NCI-H82 (cell line): ENCODE data around the gene IL27RA.

Experiments
- DNase-seq: peaks from one replicate; lab custom pipeline; 2025; lab: John Stamatoyannopoulos, UW

The IL27RA gene

DNA sequence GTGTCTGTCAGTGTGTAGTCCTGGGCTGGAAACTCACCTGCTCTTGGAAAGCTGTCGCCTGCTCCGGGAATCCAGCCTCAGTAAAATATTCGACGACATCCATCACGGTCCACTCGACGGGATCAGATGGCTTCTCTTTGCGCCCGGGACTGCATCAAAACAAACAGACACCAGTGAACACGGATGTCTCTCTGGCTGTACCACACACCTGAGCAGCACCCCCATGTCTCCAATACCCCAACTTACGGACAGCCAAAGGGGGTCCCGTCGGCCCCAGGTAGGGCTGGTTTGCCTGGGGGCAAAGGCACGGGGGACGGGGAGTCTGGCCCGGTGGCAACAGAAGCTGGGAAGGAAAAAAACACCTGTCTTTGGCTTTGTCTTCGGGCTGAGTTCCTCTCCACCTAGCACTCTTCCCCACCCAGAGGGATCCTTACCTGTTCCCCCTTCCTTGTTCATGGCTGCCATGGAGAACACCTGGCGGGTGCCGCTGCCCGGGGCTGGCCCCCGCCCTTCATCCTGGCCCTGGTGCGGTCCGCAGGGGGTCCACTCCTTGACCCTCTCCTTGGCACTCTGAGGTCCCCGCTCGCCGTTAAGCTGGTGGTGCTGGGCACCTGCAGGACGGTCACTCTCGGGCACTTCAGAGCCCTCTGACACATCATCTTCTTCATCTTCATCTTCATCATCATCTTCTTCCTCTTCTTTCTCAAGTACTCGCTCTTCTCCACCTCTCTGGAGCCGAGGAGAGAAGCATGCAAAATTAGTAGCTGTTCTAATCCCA lies 57.3 kb downstream of the IL27RA start:
- DNase-seq, result no peak

DNA sequence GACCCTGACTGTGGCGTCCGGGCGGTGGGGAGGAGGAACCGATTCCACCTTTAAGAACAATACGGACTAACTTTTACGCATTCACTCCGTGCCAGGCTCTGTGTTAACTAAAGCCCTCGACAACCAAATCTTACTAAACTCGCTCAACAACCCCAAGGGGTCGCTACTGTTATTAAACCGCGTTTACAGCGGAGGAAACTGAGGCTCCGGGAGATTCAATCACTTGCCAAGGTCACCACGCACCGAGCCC lies 57.8 kb downstream of the IL27RA start:
- DNase-seq, result peak; percentile 56

DNA sequence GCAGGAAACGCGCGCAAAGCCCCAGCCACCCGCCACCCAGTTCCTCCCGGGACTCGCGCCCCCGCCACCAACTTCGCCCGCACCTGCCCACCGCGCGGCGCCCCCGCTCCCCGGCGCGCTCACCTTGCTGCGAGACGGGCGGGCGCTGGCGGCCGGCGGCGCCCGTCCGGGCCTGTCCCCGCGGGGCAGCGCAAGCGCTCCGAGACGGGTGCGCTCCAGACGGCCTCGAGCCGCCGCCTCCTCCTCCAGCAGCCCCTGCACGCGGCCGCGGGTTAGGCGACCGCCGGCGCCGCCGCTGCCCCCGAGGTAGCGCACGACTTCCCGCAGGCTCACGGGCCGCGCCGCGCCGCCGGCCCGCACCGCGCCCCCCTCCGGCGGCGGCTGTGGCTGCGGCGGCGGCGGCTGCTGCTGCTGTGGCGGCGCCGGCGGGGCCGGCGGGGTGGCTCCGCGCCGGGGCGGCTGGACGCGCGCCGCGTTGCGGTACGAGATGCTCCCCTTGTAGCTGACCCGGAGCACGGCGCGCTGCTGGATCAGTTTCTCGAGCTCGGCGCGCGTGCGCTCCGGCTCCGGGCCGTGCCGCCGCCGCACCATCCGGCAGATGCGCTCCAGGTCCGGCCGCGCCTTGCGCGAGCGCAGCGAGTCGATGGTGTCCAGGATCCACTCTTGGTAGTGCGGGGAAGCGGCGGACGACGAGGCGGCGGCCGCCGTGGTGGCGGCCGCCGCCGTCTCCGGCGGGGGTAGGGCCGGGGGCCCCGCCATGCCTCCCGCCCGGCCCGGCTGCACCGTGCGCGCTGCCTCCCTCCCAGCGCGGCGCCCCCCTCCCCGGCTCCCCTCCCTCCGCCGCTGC lies 58.3 kb downstream of the IL27RA start:
- DNase-seq, result peak; percentile 76

DNA sequence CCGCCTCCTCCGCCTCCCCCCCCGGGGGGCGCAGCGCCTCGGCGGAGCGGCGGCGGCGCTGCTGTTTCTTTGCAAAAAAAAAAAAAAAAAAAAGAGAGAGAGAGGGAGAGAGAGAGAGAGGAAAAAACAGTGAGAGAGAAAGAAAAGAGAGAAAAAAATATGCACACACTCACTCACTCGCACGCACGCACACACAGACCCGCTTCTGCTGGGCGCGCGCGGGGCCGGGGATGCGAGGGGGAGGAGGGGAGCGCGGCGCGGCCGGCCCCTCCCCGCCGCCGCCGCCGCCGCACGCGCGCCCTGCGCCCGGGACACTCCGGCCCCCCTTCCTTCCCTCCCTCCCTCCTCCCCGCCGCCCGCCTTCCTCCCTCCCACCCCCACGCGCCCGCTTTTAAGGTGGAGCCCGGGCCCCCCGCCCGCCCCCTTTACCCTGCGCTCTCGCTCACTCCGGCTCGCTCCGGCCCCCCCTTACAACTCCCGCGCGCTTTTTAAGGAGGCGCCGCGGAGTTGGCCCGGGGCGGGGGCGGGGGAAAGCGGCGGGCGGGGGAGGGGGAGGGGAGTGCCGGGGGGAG lies 59.0 kb downstream of the IL27RA start, which contains the start of gene SAMD1:
Gene SAMD1, minus strand, starts transcription at position 243 of the 572 bp plus-strand sequence.
- DNase-seq, result peak; percentile 97

DNA sequence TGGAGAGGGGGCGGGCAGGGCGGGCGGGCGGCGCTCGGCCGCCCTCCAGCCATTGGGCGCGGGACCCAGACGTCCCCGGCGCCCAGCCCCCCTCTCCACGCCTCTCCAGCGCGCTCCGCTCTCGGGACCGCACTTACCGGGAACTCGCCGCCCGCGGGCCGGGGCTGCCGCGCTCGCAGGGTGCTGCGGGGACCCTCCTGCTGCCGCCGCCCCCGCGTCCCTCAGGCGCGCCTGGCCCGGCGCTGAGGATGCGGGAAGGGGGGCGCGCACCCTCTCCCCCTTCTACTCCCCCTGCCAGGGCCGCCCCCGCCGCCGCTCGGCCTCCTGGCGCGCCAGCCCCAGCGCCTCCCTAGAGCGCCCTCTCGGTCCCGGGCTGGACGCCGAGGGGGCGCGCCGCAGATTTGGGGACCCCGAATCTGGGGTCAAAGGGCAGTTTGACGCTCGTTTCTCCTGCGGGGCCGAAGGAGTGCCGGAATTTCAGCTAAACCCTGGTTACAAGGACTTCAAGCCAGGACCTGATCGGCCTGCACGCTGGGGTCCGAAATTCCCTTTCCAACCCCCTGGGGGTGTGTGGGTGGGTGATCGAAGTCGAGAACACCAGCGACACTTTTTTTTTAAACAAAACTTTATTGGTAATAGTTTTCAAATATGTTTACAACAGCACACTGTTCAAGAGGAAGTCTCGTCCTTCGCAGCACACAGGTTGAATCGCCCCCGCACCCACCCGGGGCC lies 59.7 kb downstream of the IL27RA start:
- peak; percentile 94 for DNase-seq

DNA sequence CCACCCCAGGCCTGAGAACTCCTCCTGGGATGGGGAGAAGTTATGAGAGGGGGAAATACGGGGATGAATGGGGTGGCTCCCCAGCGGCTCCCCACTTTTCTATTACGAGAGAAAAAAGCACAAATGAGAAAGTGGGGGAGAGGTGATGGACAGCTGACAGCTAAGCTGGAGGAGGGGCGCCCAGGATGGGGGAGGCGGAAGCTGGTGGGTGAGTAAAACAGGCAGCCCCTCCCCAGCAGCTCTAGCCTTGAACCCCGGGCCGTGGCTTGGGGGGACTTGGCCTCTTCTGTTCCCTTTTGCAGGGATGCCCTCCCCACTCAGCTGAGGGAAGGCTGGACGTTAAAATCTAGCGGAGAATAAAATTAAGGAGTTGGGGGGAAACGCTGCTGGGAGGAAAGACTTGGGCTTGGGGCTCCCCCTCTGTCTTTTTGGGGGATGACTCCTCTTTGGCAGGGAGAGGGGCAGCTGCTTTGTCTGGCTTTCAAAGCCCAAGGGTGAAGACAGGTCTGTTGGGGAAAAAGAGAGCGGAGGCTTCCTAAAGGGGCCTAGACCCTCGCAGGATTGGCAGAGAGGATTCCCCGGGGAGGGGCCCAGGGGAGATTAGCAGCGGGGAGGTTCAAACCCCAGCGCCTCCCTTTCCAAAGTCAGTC lies 60.4 kb downstream of the IL27RA start:
- peak; percentile 80 for DNase-seq

DNA sequence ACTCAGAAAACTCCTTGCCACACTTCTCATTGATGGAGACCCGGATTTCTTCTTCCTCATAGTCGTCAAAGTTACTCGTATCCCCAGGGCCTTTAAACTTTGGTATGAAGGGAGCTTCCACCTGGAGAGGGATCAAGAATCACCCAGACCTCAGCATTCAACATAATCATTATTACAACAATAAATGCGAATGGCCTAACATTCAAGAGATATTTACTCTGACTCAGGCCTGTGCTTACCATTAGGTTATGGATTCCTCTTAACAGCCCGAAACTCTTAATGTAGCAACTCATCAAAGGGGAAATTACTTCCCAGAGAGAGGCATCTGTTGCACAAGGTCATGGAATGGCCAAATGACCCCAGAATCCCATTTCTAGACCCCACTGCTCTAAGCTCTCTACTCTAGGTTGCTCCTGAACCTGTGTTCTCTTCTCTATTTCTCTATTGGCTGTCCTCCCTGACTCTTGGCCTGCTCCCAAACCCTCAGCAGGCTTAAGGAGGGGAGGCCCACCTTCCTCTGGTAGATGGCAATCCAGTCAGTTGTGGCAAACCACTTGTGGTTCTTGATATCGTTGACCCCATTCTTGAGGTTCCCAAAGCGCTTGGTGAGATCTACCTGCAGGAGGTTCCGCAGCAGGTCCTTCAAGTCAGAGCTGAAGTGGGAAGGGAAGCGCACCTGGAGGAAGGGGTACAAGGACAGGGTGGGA lies 61.7 kb downstream of the IL27RA start:
- no peak for DNase-seq

DNA sequence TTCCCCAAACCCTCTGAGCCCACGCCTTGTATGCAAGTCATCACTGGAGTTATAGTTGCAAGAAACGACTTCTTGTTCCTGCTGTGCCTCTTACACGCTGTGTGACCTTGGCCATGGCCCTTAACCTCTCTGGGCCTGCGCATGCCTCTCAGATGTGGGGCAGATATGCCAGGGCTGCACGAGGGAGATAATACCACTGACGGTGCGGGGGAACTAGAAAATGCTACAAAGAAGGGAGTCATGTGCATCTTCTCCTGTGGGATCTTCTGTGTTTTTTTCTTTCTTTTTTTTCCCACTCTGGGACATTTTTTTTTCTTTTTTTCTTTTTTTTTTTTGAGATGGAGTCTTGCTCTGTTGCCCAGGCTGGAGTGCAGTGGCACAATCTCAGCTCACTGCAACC lies 63.3 kb downstream of the IL27RA start:
- no peak for DNase-seq

DNA sequence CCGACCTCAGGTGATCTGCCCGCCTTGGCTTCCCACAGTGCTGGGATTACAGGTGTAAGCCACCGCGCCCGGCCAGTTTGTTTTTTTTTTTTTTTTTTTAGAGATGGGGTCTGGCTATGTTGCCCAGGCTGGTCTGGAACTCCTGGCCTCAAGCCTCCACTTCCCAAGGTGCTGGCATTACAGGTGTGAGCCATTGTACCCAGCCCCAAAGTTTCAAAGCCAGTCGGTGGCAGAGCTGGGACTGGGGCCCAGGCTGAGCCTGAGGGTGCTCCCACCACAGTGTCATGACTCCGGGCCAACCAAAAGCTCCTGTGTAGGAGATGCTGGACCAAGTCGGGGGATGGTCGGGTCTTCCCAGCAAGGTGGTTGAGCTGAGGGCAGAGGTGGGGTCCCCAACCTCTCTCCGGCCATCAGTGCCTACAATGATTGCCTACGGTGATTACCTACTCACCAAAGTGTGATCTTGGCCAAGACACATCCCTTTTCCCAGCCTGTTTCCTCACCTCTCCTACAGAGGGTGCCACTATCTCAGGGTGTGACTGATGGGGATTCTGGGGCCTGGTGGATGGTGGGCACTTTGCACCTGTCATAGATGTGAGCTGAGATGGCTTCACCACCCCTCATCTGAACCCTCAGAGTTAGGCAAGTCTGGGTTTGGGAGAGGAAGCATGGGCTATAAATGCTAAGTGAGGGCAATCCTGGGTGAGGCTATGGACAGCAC lies 64.9 kb downstream of the IL27RA start:
- DNase-seq, result peak; percentile 34

DNA sequence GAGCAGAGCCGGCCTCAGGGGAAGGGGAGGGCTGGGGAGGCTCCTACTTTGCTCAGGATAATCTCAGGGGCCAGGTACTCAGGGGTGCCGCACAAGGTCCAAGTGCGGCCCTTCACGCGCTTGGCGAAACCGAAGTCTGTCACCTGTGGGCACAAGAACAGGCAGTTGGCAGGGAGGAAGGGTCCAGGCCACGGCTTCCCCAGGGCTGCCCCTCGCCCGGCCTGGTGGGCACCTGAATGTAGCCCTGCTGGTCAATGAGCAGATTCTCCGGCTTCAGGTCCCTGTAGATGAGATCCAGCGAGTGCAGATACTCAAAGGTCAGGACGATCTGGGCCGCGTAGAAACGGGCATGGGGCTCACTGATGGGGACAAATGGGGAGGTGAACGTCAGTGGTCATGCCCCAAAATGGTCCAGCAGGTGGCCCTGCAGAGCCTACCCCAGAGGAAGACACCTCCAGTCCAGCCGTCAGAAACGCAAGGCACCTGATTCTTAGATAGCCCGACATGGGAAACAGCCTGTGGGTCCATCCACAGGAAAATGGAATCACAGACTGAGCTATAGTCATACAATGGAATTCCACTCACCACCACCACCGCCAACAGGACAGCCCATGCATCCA lies 66.1 kb downstream of the IL27RA start:
- peak; percentile 41 for DNase-seq

DNA sequence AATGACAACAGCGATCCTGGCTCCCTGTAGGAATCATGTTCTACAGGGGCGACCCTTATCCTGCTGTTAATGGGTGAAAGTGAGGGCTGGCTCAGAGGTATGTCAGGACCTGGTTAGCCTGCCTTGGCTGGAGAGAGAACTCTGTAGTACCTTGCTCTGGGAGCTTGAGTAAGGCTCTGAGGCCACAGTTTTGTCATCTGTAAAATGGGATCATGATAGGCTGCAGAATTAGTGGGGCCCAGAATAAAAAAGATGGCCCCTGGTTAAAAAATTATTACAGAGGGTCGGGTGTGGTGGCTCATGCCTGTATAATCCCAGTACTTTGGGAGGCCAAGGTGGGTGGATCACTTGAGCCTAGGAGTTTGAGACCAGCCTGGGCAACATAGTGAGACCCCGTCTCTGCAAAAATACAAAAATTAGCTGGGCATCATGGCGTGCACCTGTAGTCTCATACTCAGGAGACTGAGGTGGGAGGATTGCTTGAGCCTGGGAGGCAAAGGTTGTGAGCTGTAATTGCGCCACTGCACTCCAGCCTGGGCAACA lies 69.5 kb downstream of the IL27RA start:
- DNase-seq, result no peak

DNA sequence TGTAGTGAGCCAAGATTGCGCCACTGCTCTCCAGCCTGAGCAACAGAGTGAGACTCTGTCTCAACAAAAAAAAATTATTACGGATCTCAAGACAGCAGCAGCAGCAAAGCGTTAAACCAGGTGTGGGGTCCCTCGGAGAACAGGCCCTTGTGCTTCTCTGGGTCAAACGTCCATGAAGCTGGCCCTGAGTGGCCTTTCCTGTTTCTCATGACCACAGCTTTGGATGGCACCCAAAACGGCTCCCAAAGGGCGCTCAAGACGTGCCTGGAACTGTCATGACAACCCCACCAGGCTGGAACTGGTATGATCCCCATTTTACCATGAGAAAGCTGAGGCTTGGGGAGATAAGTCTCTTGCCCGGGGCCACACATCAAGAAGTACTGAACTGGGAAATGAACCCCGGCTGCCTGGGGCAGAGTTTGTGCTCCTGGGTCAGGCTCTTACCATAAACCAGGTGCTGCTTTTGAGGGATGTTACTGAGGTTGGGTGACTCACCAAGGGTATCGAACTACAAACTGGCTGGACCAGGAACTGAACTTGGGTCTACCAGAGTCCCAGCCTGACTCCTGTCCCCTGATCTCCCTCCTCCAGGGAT lies 70.6 kb downstream of the IL27RA start:
- no peak for DNase-seq

DNA sequence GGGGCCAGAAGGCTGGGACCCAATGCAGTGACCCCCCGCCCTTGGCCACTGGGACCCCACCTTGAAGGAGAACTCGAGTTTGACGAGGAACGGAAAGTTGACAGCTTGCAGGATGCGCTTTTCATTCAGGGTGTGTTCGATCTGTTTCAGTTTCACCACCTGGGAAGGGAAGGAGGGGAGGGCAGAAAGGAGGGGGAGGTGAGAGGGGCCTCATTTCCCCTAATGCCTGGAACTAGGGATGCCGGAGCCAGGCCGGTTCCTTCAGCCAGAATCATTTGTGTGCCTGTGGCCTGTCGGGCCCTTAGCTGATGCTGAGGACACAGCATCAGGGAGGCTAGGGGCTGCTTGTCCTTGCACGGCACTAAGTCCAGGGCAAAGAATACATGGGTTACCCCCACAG lies 71.2 kb downstream of the IL27RA start:
- no peak for DNase-seq
